ENCODE data around the gene EIPR1.

Gene EIPR1

DNA sequence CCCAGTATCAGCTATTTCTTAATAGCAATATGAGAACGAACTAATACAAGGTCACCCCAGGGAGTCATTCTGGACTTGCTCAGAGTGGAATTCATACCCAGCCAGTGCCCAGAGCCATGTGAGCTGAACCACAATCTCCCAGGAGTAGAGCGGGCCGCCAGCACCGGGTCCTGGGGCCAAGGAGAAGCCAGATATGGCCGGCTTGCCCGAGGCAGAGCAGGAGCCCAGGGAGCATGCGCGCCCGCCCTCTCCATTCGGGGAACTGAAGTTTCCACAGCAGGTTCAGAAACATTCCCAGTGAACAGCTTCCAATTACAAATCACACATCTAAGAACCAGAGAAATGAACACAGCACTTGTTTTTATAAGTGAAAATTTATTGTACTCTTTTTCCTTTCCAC is 37.5 kb downstream of the EIPR1 start:
- Mint-ChIP-seq H3K27ac (no peak overlapping the region), H3K27me3 (ENCODE audit: low read depth) (no peaks in the 10 kb centered on the region), H3K9me3 (no peaks in the 10 kb centered on the region), H3K36me3 (ENCODE audit: low read depth) (peaks cover 17% of the 10 kb centered on the region), H3K4me1 (peaks cover 8% of the 10 kb centered on the region), H3K4me3 (no peak overlapping the region)
- TF ChIP-seq, protein P1, sequence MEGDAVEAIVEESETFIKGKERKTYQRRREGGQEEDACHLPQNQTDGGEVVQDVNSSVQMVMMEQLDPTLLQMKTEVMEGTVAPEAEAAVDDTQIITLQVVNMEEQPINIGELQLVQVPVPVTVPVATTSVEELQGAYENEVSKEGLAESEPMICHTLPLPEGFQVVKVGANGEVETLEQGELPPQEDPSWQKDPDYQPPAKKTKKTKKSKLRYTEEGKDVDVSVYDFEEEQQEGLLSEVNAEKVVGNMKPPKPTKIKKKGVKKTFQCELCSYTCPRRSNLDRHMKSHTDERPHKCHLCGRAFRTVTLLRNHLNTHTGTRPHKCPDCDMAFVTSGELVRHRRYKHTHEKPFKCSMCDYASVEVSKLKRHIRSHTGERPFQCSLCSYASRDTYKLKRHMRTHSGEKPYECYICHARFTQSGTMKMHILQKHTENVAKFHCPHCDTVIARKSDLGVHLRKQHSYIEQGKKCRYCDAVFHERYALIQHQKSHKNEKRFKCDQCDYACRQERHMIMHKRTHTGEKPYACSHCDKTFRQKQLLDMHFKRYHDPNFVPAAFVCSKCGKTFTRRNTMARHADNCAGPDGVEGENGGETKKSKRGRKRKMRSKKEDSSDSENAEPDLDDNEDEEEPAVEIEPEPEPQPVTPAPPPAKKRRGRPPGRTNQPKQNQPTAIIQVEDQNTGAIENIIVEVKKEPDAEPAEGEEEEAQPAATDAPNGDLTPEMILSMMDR (IDR thresholded peaks at IDR 0.05; ENCODE audit: unreplicated experiment in 3 of 3) = no peak

DNA sequence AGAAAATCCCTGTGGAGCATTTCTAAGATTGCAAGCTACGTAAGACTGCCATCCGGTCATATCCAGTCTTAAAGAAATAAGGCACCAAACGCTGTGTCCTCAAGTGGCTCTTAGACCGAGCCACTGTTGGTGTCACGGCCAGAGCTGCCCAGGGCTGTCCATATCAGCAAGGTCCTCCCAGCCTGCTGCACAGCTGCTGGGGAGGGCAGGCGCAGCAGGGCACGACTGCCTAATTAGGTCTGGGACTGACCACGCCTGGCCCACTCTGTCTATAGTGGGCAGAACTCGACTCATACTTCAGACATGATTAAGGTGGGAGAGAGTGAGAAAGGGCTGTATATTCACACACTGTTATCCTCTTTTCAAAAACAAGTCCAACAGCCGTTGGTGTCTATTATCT is 39.3 kb downstream of the EIPR1 start:
- no peaks in the 10 kb centered on the region for H3K27me3 Mint-ChIP-seq (ENCODE audit: low read depth)
- no peak overlapping the region for H3K4me3 Mint-ChIP-seq
- H3K9me3 Mint-ChIP-seq = no peaks in the 10 kb centered on the region
- H3K27ac Mint-ChIP-seq = no peak overlapping the region
- H3K36me3 Mint-ChIP-seq (ENCODE audit: low read depth) = peaks cover 31% of the 10 kb centered on the region
- TF ChIP-seq, protein P1 (IDR thresholded peaks at IDR 0.05; ENCODE audit: unreplicated experiment in 3 of 3) = no peak
- H3K4me1 Mint-ChIP-seq = peaks cover 23% of the 10 kb centered on the region

DNA sequence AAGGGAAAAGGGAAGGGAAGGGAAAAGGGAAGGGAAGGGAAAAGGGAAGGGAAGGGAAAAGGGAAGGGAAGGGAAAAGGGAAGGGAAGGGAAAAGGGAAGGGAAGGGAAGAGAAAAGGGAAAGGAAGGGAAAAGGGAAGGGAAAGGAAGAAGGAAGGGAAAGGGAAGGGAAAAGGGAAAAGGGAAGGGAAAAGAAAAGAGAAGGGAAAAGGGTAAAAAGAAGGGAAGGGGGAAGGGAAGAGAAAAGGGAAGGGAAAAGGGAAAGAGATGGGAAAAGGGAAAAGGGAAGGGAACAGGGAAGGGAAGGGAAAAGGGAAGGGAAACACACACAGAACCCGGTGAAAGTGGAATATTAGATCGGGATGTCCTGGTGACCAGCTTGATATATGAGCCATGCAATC is 40.8 kb downstream of the EIPR1 start:
- TF ChIP-seq, protein P1 (IDR thresholded peaks at IDR 0.05; ENCODE audit: unreplicated experiment in 3 of 3) = no peak
- Mint-ChIP-seq H3K27me3 (ENCODE audit: low read depth) (no peaks in the 10 kb centered on the region), H3K4me1 (peaks cover 26% of the 10 kb centered on the region), H3K4me3 (no peak overlapping the region), H3K36me3 (ENCODE audit: low read depth) (peaks cover 45% of the 10 kb centered on the region), H3K27ac (no peak overlapping the region), H3K9me3 (no peaks in the 10 kb centered on the region)

DNA sequence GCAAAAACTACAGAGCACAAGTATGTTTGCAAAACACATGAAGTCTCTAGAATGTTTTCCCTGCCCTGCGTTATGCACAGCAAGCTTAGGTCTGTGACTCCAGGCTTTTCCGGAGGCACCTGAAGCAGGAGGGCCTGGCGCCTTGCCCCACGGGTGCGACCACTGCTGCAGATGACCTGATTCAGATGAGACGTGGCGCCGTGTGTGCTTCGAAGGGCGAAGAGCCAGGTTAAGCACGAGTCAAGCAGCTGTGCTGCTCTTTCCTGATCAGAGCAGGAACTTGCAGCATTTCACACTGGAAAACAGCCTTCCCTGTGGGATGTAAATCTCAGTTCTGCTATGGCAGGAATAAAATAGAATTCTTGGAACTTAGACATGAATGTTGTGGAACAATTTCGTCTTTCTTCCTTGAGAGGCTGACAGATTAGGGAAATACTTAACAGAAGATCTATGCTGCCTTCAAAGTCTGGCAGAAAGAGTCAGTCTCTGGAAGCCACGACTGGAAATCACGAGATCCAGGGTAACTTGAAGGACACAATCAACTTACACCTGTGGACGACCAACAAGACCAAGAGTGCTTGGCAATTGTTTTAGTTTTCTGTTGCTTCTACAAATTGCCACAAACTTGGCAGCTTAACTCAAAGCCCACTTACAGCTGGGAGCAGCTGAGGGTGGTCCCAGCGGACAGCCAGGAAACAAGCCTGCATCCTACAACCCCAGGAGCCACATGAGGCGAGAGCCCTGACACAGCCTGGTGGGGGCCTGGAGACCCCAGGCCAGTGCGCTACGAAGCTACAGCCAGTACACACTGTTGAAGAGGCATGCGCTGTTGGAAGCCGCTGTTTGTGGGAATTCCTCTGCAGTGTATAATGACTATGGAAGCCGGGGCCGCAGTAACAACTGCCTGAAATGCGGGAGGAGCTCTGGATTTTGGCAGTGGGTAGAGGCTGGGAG is 42.9 kb downstream of the EIPR1 start:
- TF ChIP-seq, protein P1 (IDR thresholded peaks at IDR 0.05; ENCODE audit: unreplicated experiment in 3 of 3) = no peak
- peak overlapping the region in 1 of 3 experiments; percentile 20 for H3K4me3 Mint-ChIP-seq
- H3K27me3 Mint-ChIP-seq (ENCODE audit: low read depth) = no peaks in the 10 kb centered on the region
- peaks cover 59% of the 10 kb centered on the region for H3K36me3 Mint-ChIP-seq (ENCODE audit: low read depth)
- peaks cover 8% of the 10 kb centered on the region for H3K9me3 Mint-ChIP-seq
- peak overlapping the region; percentile 64 to 91 (median 66) for H3K27ac Mint-ChIP-seq
- H3K4me1 Mint-ChIP-seq = peaks cover 26% of the 10 kb centered on the region

DNA sequence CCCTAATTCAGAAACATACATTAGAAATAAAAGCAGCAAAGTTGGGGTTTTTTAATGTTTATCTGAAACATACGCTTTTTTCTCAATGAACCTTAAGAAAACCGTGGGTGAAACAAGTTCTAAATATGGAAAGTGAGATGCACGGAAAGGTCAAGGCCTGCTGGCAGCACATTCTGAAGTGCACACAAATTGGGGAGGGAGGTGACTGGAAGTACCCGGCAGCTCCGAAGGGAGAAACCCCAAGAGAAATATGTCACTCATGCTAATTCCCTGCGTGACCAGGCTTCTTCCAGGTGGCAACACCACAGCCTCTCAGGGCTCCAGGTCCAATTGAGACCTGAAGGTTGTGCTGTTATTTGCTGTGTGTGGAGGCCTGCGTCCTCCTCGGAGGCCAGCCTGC is 45.5 kb downstream of the EIPR1 start:
- no peak overlapping the region for H3K27ac Mint-ChIP-seq
- TF ChIP-seq, protein P1 (IDR thresholded peaks at IDR 0.05; ENCODE audit: unreplicated experiment in 3 of 3) = no peak
- H3K4me1 Mint-ChIP-seq = peaks cover 26% of the 10 kb centered on the region
- H3K27me3 Mint-ChIP-seq (ENCODE audit: low read depth) = no peaks in the 10 kb centered on the region
- H3K9me3 Mint-ChIP-seq = peaks cover 8% of the 10 kb centered on the region
- H3K36me3 Mint-ChIP-seq (ENCODE audit: low read depth) = peaks cover 52% of the 10 kb centered on the region
- H3K4me3 Mint-ChIP-seq = no peak overlapping the region

DNA sequence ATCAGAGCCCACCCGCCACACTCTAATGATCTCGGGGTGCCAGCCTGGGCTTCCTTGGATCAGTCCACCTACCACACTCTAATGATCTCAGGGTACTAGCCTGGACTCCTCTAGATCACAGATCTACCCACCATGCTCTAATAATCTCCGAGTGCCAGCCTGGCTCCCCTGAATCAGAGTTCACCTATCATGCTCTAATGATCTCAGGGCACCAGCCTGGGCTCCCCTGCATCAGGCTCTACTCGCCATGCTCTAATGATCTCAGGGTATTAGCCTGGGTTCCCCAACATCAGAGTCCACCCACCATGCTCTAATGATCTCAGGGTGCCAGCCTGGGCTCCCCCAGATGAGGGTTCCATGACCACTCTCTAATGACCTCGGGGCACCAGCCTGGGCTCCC is 48.1 kb downstream of the EIPR1 start:
- no peak overlapping the region for H3K4me3 Mint-ChIP-seq
- TF ChIP-seq, protein P1 (IDR thresholded peaks at IDR 0.05; ENCODE audit: unreplicated experiment in 3 of 3) = no peak
- peaks cover 8% of the 10 kb centered on the region for H3K9me3 Mint-ChIP-seq
- peaks cover 37% of the 10 kb centered on the region for H3K36me3 Mint-ChIP-seq (ENCODE audit: low read depth)
- no peak overlapping the region for H3K27ac Mint-ChIP-seq
- no peaks in the 10 kb centered on the region for H3K27me3 Mint-ChIP-seq (ENCODE audit: low read depth)
- peaks cover 12% of the 10 kb centered on the region for H3K4me1 Mint-ChIP-seq
